ENCODE measurements around the gene ADARB1. TPM values are rescaled to one million over a fixed set of nuclear protein-coding genes. Genes with fewer than 3 reads are reported as not detected.
A peak's percentile ranks its signal among the peaks of the same experiment; 100 is the strongest.

The ADARB1 gene
- total and polyA plus RNA-seq, 2 of the 8 experiments (the other 6 are each of a cell fraction or from before 2014, with no cell fraction given), result 4.7 to 14.9 TPM

DNA sequence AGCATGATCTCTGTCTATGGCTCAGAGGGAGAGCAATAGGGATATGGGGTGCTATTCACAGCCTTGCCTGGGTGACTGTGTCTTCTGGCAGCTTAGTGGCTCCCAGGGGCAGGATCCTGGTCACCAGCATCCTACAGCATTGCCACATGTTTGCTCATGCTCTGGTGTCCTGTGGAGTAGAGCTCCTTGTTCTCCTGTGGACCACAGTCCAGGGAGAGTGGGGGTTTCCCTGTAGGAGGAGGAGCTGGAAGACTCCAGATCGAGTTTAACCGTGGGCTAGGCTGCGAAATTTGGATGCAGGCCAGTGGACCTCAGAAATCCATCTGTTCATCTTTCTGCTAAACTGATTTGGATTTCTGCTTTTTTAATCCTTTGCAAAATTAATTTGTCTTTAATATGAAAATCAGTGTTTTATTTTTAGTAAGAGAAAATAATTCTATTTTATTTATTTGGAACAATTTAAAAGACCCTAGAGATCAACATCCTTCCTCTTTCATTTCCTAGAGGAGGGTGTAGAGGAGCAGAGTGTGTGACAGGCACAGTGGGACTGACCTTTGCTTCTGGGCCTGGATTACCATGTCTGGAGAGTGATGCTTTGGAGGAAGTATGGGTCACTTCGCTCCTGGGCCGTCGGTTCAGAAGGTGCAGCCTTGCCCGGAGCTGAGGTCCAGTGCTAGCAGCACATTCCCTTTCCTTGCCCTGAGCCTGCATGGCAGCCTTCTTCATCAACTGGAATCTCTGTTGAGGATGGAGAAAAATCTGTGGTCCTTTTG, 17.4 kb downstream of the ADARB1 start:
- ChIA-PET CTCF (ENCODE audit: partially characterized antibody) (interaction anchor here (1.1 to 3.4 kb wide), 5 partner anchors 7 to 47 kb away, joined by 3 to 16 read pairs (median 6); no protein-coding TSS in a partner anchor), POLR2A (ENCODE audit: partially characterized antibody) (interaction anchor here (0.8 to 1.3 kb wide), 2 partner anchors 8 to 18 kb away, joined by 3 to 7 read pairs; no protein-coding TSS in a partner anchor)
- Histone ChIP-seq H2AK5ac (ENCODE audit: low read depth, low read length) (no peak overlapping the region), H3K14ac (ENCODE audit: insufficient read length) (no peak overlapping the region), H2AFZ (ENCODE audit: low read length) (no peak overlapping the region), H2BK120ac (replicated peaks; ENCODE audit: low read depth, low read length) (no peak overlapping the region), H4K91ac (replicated peaks; ENCODE audit: insufficient read length, low read length) (no peak overlapping the region), H3K4ac (replicated peaks; ENCODE audit: insufficient read length, low read depth, low read length) (no peak overlapping the region), H3K27me3 (replicated peaks in 1 of 4; ENCODE audit: control insufficient read depth in 3 of 4, extremely low read depth in 1 of 4, insufficient read depth in 3 of 4, low read length in 3 of 4) (no peaks in the 10 kb centered on the region), H3K9ac (replicated peaks in 1 of 4; ENCODE audit: extremely low read depth in 1 of 4, low read depth in 3 of 4, low read length in 3 of 4) (no peak overlapping the region), H3K56ac (replicated peaks; ENCODE audit: insufficient read length, low read depth, low read length) (no peak overlapping the region), H3K79me2 (ENCODE audit: control insufficient read depth in 1 of 2, insufficient read depth in 2 of 2, low read length in 2 of 2) (0 out of 4 replicates have a peak, but pooled peaks cover 0 to 8% of the 10 kb centered on the region in 2 experiments), H3K36me3 (ENCODE audit: control insufficient read depth in 2 of 4, insufficient read depth in 4 of 4, low read length in 3 of 4) (no peaks in the 10 kb centered on the region), H3K79me1 (ENCODE audit: low read depth, low read length) (peaks cover 7% of the 10 kb centered on the region; the same call in 1 of the 2 replicates), H2BK12ac (ENCODE audit: low read depth, low read length) (no peak overlapping the region), H3K4me3 (ENCODE audit: extremely low read depth in 1 of 4, insufficient read depth in 2 of 4, low read depth in 3 of 4, low read length in 4 of 4) (no peak overlapping the region), H3K23me2 (ENCODE audit: low read depth, low read length) (no peaks in the 10 kb centered on the region), H3K18ac (ENCODE audit: extremely low read depth, low read length) (no peak overlapping the region), H4K20me1 (replicated peaks in 1 of 2; ENCODE audit: control insufficient read depth in 1 of 2, insufficient read depth in 2 of 2, low read length in 2 of 2) (no peaks in the 10 kb centered on the region), H3K27ac (ENCODE audit: low read depth, low read length) (no peak overlapping the region), H2BK20ac (ENCODE audit: low read length) (no peak overlapping the region), H3K4me1 (replicated peaks in 1 of 4; ENCODE audit: control insufficient read depth in 3 of 4, insufficient read depth in 4 of 4, low read length in 3 of 4) (no peaks in the 10 kb centered on the region; a peak in 1 of 7 replicates), H3K23ac (ENCODE audit: insufficient read length) (no peak overlapping the region), H2BK5ac (ENCODE audit: low read depth, low read length) (no peak overlapping the region), H3K4me2 (ENCODE audit: insufficient read depth in 1 of 2, low read depth in 2 of 2, low read length in 2 of 2) (no peak overlapping the region), H4K5ac (ENCODE audit: insufficient read length, low read depth, low read length) (no peak overlapping the region), H2BK15ac (ENCODE audit: low read length) (no peak overlapping the region), H4K8ac (ENCODE audit: extremely low read depth, insufficient read depth, low read length) (peak overlapping the region; percentile 22; the same call in 1 of the 2 replicates), H3K9me3 (ENCODE audit: insufficient read depth in 2 of 2, low read depth in 1 of 2, low read length in 1 of 2) (no peaks in the 10 kb centered on the region)
- no peak for TF ChIP-seq CBX5 (IDR thresholded peaks at IDR 0.05; ENCODE audit: low read depth, low read length)
- TF ChIP-seq POU5F1 (IDR thresholded peaks at IDR 0.05; ENCODE audit: low read depth, low read length), result no peak
- no peak for TF ChIP-seq KDM4A (IDR thresholded peaks at IDR 0.05; ENCODE audit: low read depth, low read length, severe bottlenecking)
- TF ChIP-seq NRF1 (IDR thresholded peaks at IDR 0.05; ENCODE audit: low read depth, low read length), result no peak
- no peak for TF ChIP-seq SP1 (IDR thresholded peaks at IDR 0.05; ENCODE audit: low read depth, low read length)
- no peak for TF ChIP-seq RAD21 (IDR thresholded peaks at IDR 0.05 in 1 of 2, conservative IDR thresholded peaks at IDR 0.05 in 1 of 2; ENCODE audit: low read depth in 2 of 2, low read length in 2 of 2)
- no peak for TF ChIP-seq KDM5A (IDR thresholded peaks at IDR 0.05; ENCODE audit: low read length)
- no peak for TF ChIP-seq TBP (IDR thresholded peaks at IDR 0.05; ENCODE audit: low read depth, low read length)
- no peak for TF ChIP-seq EGR1 (IDR thresholded peaks at IDR 0.05; ENCODE audit: borderline replicate concordance, low read depth, low read length)
- FAIRE-seq (no peak), DNase-seq (ENCODE audit: low read depth in 1 of 2, low spot score in 2 of 2) (no peak)
- 94% methylated on average over 7 of the region's 7 CpGs; no CpG with 5 or more reads in 1 of the 2 experiments for WGBS, 2 experiments (ENCODE audit: extremely low coverage in 1 of 2, insufficient coverage in 1 of 2, insufficient read length in 1 of 2, insufficient replicate concordance in 2 of 2, low coverage in 1 of 2, low lambda C conversion rate in 2 of 2, missing lambda C conversion rate in 1 of 2)

All from H1 (cell line).